A673 (cell line): ENCODE measurements around the gene ZNF777. TPM values are rescaled to one million over a fixed set of nuclear protein-coding genes. Genes with fewer than 3 reads are reported as not detected.

ENCODE experiments used
- BruUV-seq: library from RNA; stranded (reverse); fragments of 400-500 nt; replicated peaks from 2 replicates; lab custom pipeline; 2021; lab: Mats Ljungman, UMichigan
- CTCF ChIA-PET: fragments of 300-600 bp; sonication (Branson Sonifier 250); formaldehyde crosslinking; loops from one replicate; lab custom pipeline; 2022; ENCODE audit warnings: antibody characterized with exemption; lab: Charles Lee
- POLR2A ChIA-PET: fragments of 300-600 bp; sonication (Branson Sonifier 250); formaldehyde crosslinking; loops from one replicate; lab custom pipeline; 2022; ENCODE audit warnings: antibody characterized with exemption; ENCODE audit not compliant: low non-redundant PET; lab: Charles Lee
- DNase-seq: peaks from one replicate; pipeline ENCODE4 v3.0.0-alpha.2; 2015; ENCODE audit warnings: low spot score
- H3K27ac ChIP-seq: fragments of 200-600 bp; sonication (generic); 2 replicates; pipeline ENCODE4 v1.5.1; 2016; ENCODE audit warnings: mixed run types, low read depth, mild to moderate bottlenecking, mixed read lengths, antibody characterized with exemption, low read length; ENCODE audit not compliant: poor library complexity, severe bottlenecking
- H3K27me3 ChIP-seq: fragments of 200-600 bp; sonication (generic); replicated peaks from 2 replicates; pipeline ENCODE4 v1.6.1; 2017; ENCODE audit warnings: mixed run types, low read depth, mild to moderate bottlenecking, mixed read lengths, antibody characterized with exemption, low read length; ENCODE audit not compliant: insufficient read depth, poor library complexity
- H3K36me3 ChIP-seq: fragments of 200-600 bp; sonication (generic); 2 replicates; pipeline ENCODE4 v1.6.1; 2016; ENCODE audit warnings: mixed run types, mild to moderate bottlenecking, mixed read lengths, antibody characterized with exemption, low read length; ENCODE audit not compliant: insufficient read depth, poor library complexity, severe bottlenecking
- H3K4me1 ChIP-seq: fragments of 200-600 bp; sonication (generic); 2 replicates; pipeline ENCODE4 v1.6.1; 2017; ENCODE audit warnings: mixed run types, mild to moderate bottlenecking, mixed read lengths, antibody characterized with exemption, low read length; ENCODE audit not compliant: insufficient read depth, poor library complexity, severe bottlenecking
- H3K4me3 ChIP-seq: fragments of 200-600 bp; sonication (generic); 2 replicates; pipeline ENCODE4 v1.5.1; 2016; ENCODE audit warnings: low read depth, mixed run types, mild to moderate bottlenecking, mixed read lengths, low read length; ENCODE audit not compliant: poor library complexity, severe bottlenecking
- H3K9me3 ChIP-seq: fragments of 200-600 bp; sonication (generic); 2 replicates; pipeline ENCODE4 v1.6.1; 2016; ENCODE audit warnings: mixed run types, low read depth, mild to moderate bottlenecking, mixed read lengths, antibody characterized with exemption, low read length; ENCODE audit not compliant: poor library complexity, severe bottlenecking
- CTCF ChIP-seq: fragments of 300-800, 200-600 bp; sonication (generic); conservative IDR thresholded peaks from 2 replicates; pipeline ENCODE4 v1.5.1; 2017; ENCODE audit warnings: low read depth, mild to moderate bottlenecking, antibody characterized with exemption, low read length, moderate library complexity, mixed read lengths
- EZH2 ChIP-seq: fragments of 200-600 bp; sonication (generic); IDR thresholded peaks from 2 replicates; pipeline ENCODE4 v1.6.1; 2017; ENCODE audit warnings: borderline replicate concordance, low read depth, mild to moderate bottlenecking, mixed read lengths, antibody characterized with exemption, low read length; ENCODE audit not compliant: poor library complexity, severe bottlenecking
- intact Hi-C: fragments of 100-400 bp; cut with micrococcal nuclease; formaldehyde crosslinking; loops from one replicate; pipeline ENCODE4 v1.10.0; 2022; ENCODE audit not compliant: unreplicated experiment
- total RNA-seq: library from RNA; stranded (reverse); gene quantifications from 2 replicates; pipeline ENCODE4 v1.2.3, GENCODE V29; 2021

ZNF777 gene
- total RNA-seq, 1 experiment from 2014 or later: 19.3 TPM

GRCh38 chr7:149500201-149500600 lies 39.3 kb upstream of the ZNF777 start:
- ChIA-PET CTCF (no interaction called here), POLR2A (no interaction called here)
- Histone ChIP-seq H3K4me3 (no peak overlapping the region), H3K4me1 (peaks cover 10% of the 10 kb centered on the region), H3K27ac (no peak overlapping the region), H3K36me3 (no peaks in the 10 kb centered on the region), H3K27me3 (peaks cover 24% of the 10 kb centered on the region), H3K9me3 (peaks cover 6% of the 10 kb centered on the region)
- TF ChIP-seq CTCF: no peak
- TF ChIP-seq EZH2: no peak
- DNase-seq: no peak
- intact Hi-C loops: no loop called here
- BruUV-seq: no TSS peak

GRCh38 chr7:149498811-149499210 lies 37.9 kb upstream of the ZNF777 start:
- Histone ChIP-seq H3K9me3 (no peaks in the 10 kb centered on the region), H3K27me3 (peaks cover 24% of the 10 kb centered on the region), H3K4me3 (no peak overlapping the region), H3K36me3 (no peaks in the 10 kb centered on the region), H3K4me1 (peaks cover 12% of the 10 kb centered on the region), H3K27ac (no peak overlapping the region)
- POLR2A ChIA-PET: no interaction called here
- BruUV-seq: no TSS peak
- no peak for DNase-seq
- TF ChIP-seq CTCF (no peak), EZH2 (no peak)
- intact Hi-C loops: loop anchor here (5.0 kb wide), 1 partner anchor 77 kb away; no protein-coding TSS in a partner anchor
- CTCF ChIA-PET: no interaction called here

GRCh38 chr7:149497467-149498261 lies 36.8 kb upstream of the ZNF777 start, which contains the start of gene ZNF746:
ZNF746 (minus strand) TSS chr7:149497809; CDS start chr7:149497536, 273 bp downstream.
- intact Hi-C loops: loop anchor here (5.0 kb wide), 1 partner anchor 75 kb away; no protein-coding TSS in a partner anchor
- Histone ChIP-seq H3K9me3 (no peaks in the 10 kb centered on the region), H3K27me3 (peaks cover 24% of the 10 kb centered on the region), H3K4me1 (peaks cover 12% of the 10 kb centered on the region), H3K36me3 (peaks cover 11% of the 10 kb centered on the region), H3K4me3 (peak within 1 kb of the TSS; percentile 90), H3K27ac (peak within 1 kb of the TSS; percentile 76)
- no TSS peak for BruUV-seq
- TF ChIP-seq CTCF: peak; percentile 43
- no peak for TF ChIP-seq EZH2
- CTCF ChIA-PET: no interaction called here
- peak; percentile 91 for DNase-seq
- POLR2A ChIA-PET: no interaction called here
